GM15510 (cell line): Measurements from ENCODE around the gene SLFN12.
A peak's percentile ranks its signal among the peaks of the same experiment; 100 is the strongest.

Experiments used
- POLR2A ChIP-seq: IDR thresholded peaks from 3 replicates; pipeline ENCODE4 v1.6.1; 2011; ENCODE audit warnings: borderline replicate concordance; ENCODE audit not compliant: insufficient read length; ENCODE audit errors: extremely low read depth

SLFN12 gene

GRCh38 chr17:35432176-35433074 is at the start of gene SLFN12:
TSS of gene SLFN12 (minus strand) at chr17:35432500. CDS start at chr17:35423028, 9,472 bp downstream.
- peak; percentile 36 for TF ChIP-seq POLR2A

DNA sequence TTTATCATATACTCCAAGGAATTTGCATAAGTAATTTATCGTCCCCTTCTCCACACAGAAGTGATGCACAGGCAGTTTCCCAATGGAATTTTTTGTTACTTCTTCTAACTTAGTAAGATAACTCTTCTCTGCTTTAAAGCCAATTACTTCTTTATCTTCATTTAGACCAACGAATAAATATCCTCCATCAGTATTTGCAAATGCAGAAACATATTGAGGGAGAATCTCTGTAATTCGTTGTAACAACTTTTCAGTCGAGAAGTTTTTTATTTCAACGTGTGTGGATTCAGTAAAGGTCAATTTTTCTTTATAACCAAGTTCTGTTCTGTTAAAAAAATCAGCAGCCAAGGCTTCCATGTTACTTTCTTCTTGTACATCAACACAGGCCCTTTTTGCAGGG is 47.0 kb upstream of the SLFN12 start:
- no peak for TF ChIP-seq POLR2A

DNA sequence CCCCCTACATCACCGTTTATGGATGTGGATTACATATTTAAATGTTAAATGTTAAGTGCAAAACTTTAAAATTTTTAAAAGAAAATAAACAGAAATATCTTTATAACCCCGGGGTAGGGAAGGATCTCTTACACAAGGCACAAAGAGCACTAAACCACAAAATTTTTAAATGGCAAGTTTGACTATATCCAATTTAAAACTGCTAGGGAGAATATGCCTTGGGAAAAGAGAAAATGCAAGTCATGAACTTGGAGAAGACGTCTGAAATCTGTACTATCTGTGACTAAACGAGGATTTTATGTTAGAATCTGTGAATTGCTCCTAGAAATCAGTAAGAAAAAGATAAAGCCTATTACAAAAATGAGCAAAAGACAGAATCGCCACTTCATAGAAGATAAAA is 44.9 kb upstream of the SLFN12 start:
- no peak for TF ChIP-seq POLR2A

GRCh38 chr17:35476283-35476820 is 44.1 kb upstream of the SLFN12 start:
- TF ChIP-seq POLR2A, result no peak

- no peak for TF ChIP-seq POLR2A
Observed at GRCh38 chr17:35468475-35468874, 36.2 kb upstream of the SLFN12 start.

- TF ChIP-seq POLR2A, result no peak
Observed at GRCh38 chr17:35467824-35468223, 35.5 kb upstream of the SLFN12 start.

DNA sequence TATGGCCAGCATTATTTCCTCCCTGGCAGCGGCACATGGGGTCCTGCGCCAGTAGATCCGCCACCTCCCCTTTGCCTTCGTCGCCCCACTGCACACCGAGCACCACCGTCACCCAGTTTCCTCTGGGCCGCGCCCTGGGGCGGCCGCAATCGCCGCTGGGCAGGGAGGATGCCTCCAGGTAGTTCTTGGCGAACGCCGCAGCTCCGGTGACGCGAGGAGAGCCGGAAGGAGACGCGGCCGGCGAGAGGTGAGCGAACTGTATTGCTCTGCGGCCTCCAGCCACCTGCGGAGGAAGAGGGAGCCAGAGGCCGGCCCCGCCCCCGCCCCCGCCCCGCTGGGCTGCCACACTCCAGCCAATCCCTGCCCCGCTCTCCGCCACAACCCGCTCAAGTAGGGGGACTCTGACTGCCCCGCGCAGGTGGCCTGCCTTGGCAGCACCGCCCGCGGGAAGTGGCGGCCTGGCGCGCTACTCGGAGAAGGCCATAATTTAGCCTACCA is 28.1 kb upstream of the SLFN12 start:
- TF ChIP-seq POLR2A, result peak; percentile 62

DNA sequence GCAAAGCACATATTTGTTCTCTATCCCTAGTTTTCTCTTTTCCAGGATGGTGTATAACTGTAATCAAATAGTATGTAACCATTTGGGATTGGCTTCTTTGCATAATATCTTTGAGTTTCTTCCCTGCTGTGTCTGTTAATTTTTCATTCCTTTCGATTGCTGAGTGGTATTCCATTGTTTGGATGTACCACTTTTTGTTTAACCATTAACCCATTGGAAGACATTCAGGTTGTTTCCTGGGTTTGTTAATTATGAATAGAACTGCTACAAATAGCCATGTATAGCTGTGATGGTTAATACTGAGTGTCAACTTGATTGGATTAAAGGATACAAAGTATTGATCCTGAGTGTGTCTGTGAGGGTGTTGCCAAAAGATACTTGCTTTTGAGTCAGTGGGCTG is 20.9 kb upstream of the SLFN12 start:
- no peak for TF ChIP-seq POLR2A

- no peak for TF ChIP-seq POLR2A
Observed at GRCh38 chr17:35449371-35449931, 17.2 kb upstream of the SLFN12 start.

DNA sequence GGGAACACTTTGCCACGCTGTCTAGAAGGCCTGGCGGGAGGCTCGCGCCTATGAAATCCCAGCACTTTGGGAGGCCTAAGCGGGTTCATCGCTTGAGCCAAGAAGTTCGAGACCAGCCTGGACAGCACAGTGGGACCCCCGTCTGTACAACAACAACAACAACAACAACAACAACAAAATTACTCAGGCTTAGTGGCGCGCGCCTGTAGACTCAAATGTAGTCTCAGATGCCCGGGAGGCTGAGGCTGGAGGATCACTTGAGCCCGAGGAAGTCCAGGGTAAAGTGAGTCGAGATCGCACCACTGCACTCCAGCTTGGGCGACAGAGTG is 16.6 kb upstream of the SLFN12 start:
- no peak for TF ChIP-seq POLR2A

DNA sequence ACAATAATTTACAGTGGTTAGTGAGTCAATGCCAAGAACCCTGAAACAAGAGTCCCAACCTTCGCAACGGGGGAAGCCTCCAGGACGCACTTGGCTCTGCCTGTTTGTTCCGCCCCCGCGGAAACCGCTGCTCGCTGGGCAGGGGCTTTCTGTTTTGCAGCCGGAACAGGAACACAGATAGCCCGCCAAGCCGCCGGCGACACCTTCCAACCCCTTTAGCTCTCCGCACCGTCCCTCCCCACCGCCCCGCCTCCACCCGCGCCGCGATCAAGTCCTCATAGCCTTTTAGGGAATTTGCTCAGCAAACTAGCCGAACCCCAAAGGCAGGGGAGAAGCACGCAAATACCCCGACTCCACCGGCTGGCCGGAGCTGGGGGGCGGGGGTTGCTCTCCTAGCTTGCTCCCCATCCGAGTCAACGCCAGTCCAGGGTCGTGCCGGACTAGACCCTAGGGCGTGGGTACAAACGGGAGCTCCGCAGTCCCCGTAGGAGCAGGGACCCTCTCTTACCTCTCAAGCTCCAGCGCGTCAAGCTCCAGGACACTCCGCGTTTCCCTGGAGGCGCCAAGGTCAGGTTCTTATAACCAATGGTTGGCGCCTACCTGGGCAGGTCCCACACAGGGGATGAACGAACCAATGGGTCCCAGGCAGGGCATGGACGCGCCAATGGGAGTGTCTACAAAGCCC is 16.1 kb upstream of the SLFN12 start, which contains the start of gene SLFN13:
SLFN13 (minus strand) TSS at position 553 of the 685 bp plus-strand sequence. CDS start 3,086 bp downstream, outside the sequence.
- TF ChIP-seq POLR2A, result peak; percentile 62

DNA sequence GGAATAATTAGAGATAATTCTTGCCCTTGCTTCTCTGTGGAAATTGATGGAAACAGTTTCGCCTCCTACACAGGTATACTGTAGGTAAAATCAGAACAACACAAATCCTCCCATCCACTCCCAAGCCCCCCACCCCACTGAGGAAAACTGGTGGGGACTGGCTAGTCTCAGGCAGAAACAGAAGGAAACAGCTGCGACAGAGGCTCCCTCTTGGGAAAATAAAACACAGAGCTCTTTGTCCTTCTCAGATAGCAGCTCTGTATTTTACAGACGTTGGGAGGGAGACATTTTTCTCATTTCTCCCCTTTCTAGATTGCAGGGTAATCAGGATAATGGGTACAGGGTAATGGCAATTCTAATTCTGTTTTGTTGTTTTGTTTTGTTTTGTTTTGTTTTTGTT is 15.2 kb upstream of the SLFN12 start:
- TF ChIP-seq POLR2A, result no peak

DNA sequence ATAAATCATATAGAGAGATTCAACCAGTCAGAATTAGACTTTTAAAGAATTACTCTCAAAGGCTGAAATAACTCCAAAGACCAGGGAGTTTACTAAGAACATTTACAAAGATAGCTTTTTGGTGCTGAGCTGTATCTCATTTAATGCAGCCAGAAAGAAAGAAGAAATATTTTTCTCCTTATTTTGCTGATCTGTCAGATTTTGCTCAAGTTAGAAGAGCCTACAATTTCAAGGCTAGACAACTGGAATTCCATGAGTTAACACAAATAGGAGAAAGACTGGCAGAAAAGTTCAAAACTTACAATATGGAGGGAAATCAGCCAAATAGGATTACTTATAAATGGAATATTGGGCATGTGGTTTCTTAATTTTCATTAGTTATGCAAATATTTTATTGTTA is 6.1 kb upstream of the SLFN12 start:
- no peak for TF ChIP-seq POLR2A

DNA sequence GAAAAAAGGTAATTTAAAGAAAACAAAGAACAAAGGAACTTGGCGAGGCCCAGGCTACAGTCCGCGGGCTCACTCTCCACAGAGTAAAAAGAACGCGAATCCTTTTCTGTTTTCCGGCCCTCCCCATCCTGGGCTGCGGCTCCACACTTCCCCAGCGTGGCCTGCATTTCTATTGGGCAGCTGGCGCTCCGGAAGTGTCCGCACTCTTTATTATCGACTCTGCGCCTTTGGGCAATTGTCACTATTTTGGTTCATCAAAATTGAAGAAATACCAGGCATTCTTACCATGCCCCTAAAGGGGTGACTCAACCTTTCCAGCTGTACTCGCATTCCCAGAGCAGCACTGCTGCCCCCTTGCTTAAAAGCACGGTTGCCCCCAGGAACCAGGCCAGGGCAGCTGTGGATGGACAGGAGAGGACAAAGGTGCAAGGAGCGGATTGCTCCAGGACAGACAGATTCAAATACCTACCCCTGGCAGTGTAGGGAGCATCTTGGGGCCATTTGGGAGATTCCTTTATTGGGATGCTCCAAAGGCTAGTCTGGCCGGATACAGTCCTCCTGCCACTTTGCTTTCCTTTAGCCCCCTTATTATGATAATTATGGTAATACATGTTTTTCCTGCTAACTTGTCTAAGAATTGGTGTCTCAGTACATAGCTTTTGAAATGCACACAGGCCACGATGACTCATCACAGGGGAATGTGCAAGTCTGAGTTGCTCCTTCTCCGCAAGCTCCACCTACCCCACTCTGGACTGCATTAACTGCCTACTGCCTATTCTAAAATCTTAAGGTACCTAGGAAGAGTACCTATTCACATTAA is 985 bp upstream of the SLFN12 start:
- TF ChIP-seq POLR2A, result no peak
